ENCODE data around the gene MAP9. TPM values are rescaled to one million over a fixed set of nuclear protein-coding genes. Genes with fewer than 3 reads are reported as not detected.

Gene MAP9
- total RNA-seq, 1 donor from 2014 or later = 3.4 TPM

DNA sequence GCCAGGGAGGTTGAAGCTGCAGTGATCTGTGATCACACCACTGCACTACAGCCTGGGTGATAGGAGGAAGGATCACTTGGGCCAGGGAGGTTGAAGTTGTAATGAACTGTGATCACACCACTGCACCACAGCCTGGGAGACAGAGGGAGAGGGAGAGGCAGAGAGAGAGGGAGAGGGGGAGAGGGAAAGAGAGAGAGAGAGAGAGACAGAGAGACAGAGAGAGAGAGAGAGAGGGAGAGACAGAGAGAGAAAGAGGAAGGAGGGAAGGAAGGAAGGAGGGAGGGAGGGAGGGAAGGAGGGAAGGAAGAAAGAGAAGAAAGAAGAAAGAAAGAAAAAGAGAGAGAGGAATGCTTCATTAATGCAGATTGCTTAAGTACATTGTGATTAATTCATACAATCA, 15.2 kb upstream of the MAP9 start:
- Histone ChIP-seq H3K27ac (no peak overlapping the region), H3K27me3 (no peaks in the 10 kb centered on the region), H3K9me3 (no peaks in the 10 kb centered on the region), H3K4me1 (no peaks in the 10 kb centered on the region), H3K4me3 (no peak overlapping the region), H3K36me3 (no peaks in the 10 kb centered on the region)
- TF ChIP-seq POLR2AphosphoS5 (IDR thresholded peaks at IDR 0.05; ENCODE audit: insufficient read depth in 1 of 2, low read depth in 1 of 2) (no peak), POLR2A (IDR thresholded peaks at IDR 0.05) (no peak)
- TF ChIP-seq, protein P1, sequence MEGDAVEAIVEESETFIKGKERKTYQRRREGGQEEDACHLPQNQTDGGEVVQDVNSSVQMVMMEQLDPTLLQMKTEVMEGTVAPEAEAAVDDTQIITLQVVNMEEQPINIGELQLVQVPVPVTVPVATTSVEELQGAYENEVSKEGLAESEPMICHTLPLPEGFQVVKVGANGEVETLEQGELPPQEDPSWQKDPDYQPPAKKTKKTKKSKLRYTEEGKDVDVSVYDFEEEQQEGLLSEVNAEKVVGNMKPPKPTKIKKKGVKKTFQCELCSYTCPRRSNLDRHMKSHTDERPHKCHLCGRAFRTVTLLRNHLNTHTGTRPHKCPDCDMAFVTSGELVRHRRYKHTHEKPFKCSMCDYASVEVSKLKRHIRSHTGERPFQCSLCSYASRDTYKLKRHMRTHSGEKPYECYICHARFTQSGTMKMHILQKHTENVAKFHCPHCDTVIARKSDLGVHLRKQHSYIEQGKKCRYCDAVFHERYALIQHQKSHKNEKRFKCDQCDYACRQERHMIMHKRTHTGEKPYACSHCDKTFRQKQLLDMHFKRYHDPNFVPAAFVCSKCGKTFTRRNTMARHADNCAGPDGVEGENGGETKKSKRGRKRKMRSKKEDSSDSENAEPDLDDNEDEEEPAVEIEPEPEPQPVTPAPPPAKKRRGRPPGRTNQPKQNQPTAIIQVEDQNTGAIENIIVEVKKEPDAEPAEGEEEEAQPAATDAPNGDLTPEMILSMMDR (IDR thresholded peaks at IDR 0.05) = no peak
- no peak for DNase-seq (ENCODE audit: extremely low spot score in 2 of 2)
- intact Hi-C loops (cut with DNase I) = no loop called here

DNA sequence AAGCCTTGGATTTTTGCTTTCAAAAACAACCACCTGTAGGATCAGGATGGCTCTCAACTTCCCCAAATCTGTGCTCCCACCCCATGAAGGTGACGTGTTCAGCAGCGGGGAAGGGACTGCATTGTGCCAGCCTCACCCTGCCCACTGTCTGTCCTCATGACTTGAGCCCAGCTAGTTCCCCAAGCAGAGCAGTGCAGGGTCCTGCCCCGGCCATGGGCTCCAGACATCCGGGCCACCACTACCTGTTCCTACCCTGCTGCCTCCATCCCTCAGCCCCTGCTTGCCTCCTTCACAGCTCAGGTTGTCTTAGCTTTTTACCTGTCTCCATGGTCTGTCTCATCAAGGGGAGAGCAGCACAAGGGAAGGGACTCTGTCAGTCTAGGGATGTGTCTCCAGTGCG, 11.4 kb upstream of the MAP9 start:
- Histone ChIP-seq H3K4me3 (no peak overlapping the region), H3K4me1 (no peaks in the 10 kb centered on the region), H3K9me3 (no peaks in the 10 kb centered on the region), H3K27me3 (no peaks in the 10 kb centered on the region), H3K27ac (no peak overlapping the region), H3K36me3 (no peaks in the 10 kb centered on the region)
- intact Hi-C loops (cut with DNase I) = no loop called here
- no peak for TF ChIP-seq POLR2A (IDR thresholded peaks at IDR 0.05)
- TF ChIP-seq, protein P1 (IDR thresholded peaks at IDR 0.05) = no peak
- no peak for DNase-seq (ENCODE audit: extremely low spot score in 2 of 2)

DNA sequence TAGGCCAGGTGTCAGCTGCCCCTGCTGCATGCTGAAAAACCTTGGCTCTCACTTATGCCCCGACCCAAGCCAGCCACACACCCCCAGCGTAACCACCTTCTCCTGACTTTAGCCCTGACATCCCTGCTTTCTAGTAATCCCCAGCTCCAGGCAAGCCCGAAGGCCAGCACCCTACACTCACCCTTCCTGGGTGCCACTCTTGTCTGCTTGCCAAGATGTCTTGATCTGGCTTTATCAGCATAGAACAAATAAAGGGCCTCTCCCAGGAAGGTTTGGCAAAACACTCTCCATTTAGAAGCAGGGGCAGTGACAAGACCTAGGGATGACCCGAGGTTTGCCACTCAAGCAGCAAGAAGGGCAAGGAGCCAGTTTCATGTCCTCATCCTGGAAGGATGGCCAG, 6.8 kb upstream of the MAP9 start:
- Histone ChIP-seq H3K36me3 (no peaks in the 10 kb centered on the region), H3K4me1 (no peaks in the 10 kb centered on the region), H3K9me3 (no peaks in the 10 kb centered on the region), H3K27me3 (no peaks in the 10 kb centered on the region), H3K27ac (no peak overlapping the region), H3K4me3 (no peak overlapping the region)
- TF ChIP-seq POLR2A (IDR thresholded peaks at IDR 0.05) = no peak
- TF ChIP-seq, protein P1 (IDR thresholded peaks at IDR 0.05) = no peak
- no peak for TF ChIP-seq POLR2AphosphoS5 (IDR thresholded peaks at IDR 0.05; ENCODE audit: insufficient read depth in 1 of 2, low read depth in 1 of 2)
- intact Hi-C loops (cut with DNase I) = no loop called here
- no peak for DNase-seq (ENCODE audit: extremely low spot score in 2 of 2)

DNA sequence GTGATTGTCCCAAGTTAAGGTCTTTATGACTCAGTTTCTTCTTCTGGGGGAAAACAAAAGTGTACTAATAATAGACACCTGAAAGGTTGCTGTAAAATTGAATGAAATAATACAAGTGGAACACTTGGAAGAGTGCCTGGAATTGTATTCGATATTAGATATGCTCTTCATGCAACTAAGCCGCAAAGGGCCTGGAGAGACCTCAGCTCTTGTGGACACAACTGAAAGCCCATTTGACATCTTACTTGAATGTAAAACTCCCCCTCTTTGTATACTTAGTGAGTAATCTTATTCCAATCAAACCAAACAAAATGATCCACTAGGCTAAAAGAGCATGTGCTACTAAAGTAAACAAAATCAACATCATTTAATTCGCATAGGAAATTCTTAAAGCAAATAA, 511 bp upstream of the MAP9 start:
- Histone ChIP-seq H3K27me3 (no peaks in the 10 kb centered on the region), H3K4me1 (peaks cover 6% of the 10 kb centered on the region), H3K4me3 (peak overlapping the region in 1 of 2 donors; percentile 63), H3K9me3 (no peaks in the 10 kb centered on the region), H3K27ac (no peak overlapping the region), H3K36me3 (no peaks in the 10 kb centered on the region)
- no peak for TF ChIP-seq POLR2A (IDR thresholded peaks at IDR 0.05)
- TF ChIP-seq POLR2AphosphoS5 (IDR thresholded peaks at IDR 0.05; ENCODE audit: insufficient read depth in 1 of 2, low read depth in 1 of 2) = no peak
- TF ChIP-seq, protein P1 (IDR thresholded peaks at IDR 0.05) = no peak
- intact Hi-C loops (cut with DNase I) = no loop called here
- no peak for DNase-seq (ENCODE audit: extremely low spot score in 2 of 2)

DNA sequence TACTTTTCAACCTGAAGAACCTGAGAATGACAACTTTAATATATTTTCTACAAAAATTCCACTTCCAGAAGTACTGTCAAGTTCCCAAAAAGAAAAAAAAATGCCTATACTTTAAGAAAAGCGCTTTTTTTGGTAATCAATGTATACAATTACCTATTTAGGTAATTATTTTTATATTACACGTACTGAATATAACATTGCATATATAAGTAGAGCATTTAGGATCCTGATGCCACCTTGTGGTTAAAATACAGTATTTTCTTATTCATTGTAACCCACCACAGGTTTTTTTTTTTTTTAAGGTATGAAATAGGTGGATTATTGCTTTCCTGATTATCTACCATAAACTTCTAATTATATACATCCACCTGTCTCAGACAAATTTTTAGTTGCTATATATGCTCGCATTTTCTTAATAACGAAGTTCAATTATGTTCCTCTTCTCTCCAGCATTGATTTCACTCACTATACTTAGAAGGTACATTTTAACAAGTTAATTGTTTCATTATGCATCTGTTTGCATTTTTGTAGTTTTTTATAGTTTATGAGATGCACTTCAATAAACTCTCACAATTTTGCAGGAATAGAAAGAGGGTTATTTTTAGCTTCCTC, 5.2 kb downstream of the MAP9 start:
- Histone ChIP-seq H3K27ac (no peak overlapping the region), H3K4me1 (peaks cover 6% of the 10 kb centered on the region), H3K36me3 (no peaks in the 10 kb centered on the region), H3K27me3 (no peaks in the 10 kb centered on the region), H3K9me3 (no peaks in the 10 kb centered on the region), H3K4me3 (no peak overlapping the region)
- TF ChIP-seq POLR2AphosphoS5 (IDR thresholded peaks at IDR 0.05; ENCODE audit: insufficient read depth in 1 of 2, low read depth in 1 of 2) (no peak), POLR2A (IDR thresholded peaks at IDR 0.05) (no peak)
- TF ChIP-seq, protein P1 (IDR thresholded peaks at IDR 0.05) = no peak
- intact Hi-C loops (cut with DNase I) = no loop called here
- DNase-seq (ENCODE audit: extremely low spot score in 2 of 2) = no peak
